IPS-20b (cell line): Measurements from ENCODE around the gene TTI1.

Experiments used
- H3K27ac ChIP-seq: one replicate; pipeline ENCODE4 v1.5.1; 2013; ENCODE audit warnings: low read length
- H3K27me3 ChIP-seq: 2 replicates; pipeline ENCODE4 v1.6.1; 2013; ENCODE audit warnings: mild to moderate bottlenecking, low read length, inconsistent platforms; ENCODE audit not compliant: insufficient read depth
- H3K36me3 ChIP-seq: 2 replicates; pipeline ENCODE4 v1.6.1; 2013; ENCODE audit warnings: low read depth, mild to moderate bottlenecking, inconsistent platforms, low read length, moderate library complexity; ENCODE audit not compliant: insufficient read depth
- H3K4me1 ChIP-seq: 2 replicates; pipeline ENCODE4 v1.6.1; 2013; ENCODE audit warnings: mild to moderate bottlenecking, control low read depth, inconsistent platforms, low read length, moderate library complexity; ENCODE audit not compliant: insufficient read depth
- H3K4me3 ChIP-seq: 2 replicates; pipeline ENCODE4 v1.5.1; 2013; ENCODE audit warnings: mild to moderate bottlenecking, low read length, inconsistent platforms
- H3K9ac ChIP-seq: 2 replicates; pipeline ENCODE4 v1.6.1; 2013; ENCODE audit warnings: low read depth, mild to moderate bottlenecking, inconsistent platforms, low read length, moderate library complexity
- H3K9me3 ChIP-seq: 2 replicates; pipeline ENCODE4 v1.6.1; 2013; ENCODE audit warnings: mild to moderate bottlenecking, low read depth, low read length, inconsistent platforms; ENCODE audit not compliant: insufficient read depth

TTI1 gene

GRCh38 chr20:37939701-37940560, 93.3 kb downstream of the TTI1 start:
- Histone ChIP-seq H3K9ac (no peak overlapping the region), H3K36me3 (no peaks in the 10 kb centered on the region), H3K9me3 (no peaks in the 10 kb centered on the region), H3K4me1 (no peaks in the 10 kb centered on the region), H3K27me3 (no peaks in the 10 kb centered on the region), H3K4me3 (no peak overlapping the region), H3K27ac (no peak overlapping the region)

GRCh38 chr20:37938954-37939353, 94.3 kb downstream of the TTI1 start:
- no peaks in the 10 kb centered on the region for H3K9me3 ChIP-seq
- no peaks in the 10 kb centered on the region for H3K27me3 ChIP-seq
- no peak overlapping the region for H3K4me3 ChIP-seq
- no peak overlapping the region for H3K27ac ChIP-seq
- H3K4me1 ChIP-seq, result no peaks in the 10 kb centered on the region; the same call in 1 of the 2 replicates
- H3K36me3 ChIP-seq, result no peaks in the 10 kb centered on the region
- no peak overlapping the region for H3K9ac ChIP-seq

GRCh38 chr20:37938181-37938750, 95.0 kb downstream of the TTI1 start:
- Histone ChIP-seq H3K9me3 (no peaks in the 10 kb centered on the region), H3K4me3 (no peak overlapping the region), H3K36me3 (no peaks in the 10 kb centered on the region), H3K27me3 (no peaks in the 10 kb centered on the region), H3K4me1 (peaks cover 5% of the 10 kb centered on the region; the same call in 1 of the 2 replicates), H3K27ac (no peak overlapping the region), H3K9ac (no peak overlapping the region)

- H3K4me3 ChIP-seq, result no peak overlapping the region
- no peaks in the 10 kb centered on the region for H3K36me3 ChIP-seq
- H3K9ac ChIP-seq, result no peak overlapping the region
- peaks cover 10% of the 10 kb centered on the region for H3K4me1 ChIP-seq
- H3K9me3 ChIP-seq, result no peaks in the 10 kb centered on the region
- no peak overlapping the region for H3K27ac ChIP-seq
- no peaks in the 10 kb centered on the region for H3K27me3 ChIP-seq
Observed at GRCh38 chr20:37937686-37938085, 95.6 kb downstream of the TTI1 start.

- no peaks in the 10 kb centered on the region for H3K36me3 ChIP-seq
- H3K9ac ChIP-seq, result no peak overlapping the region
- no peaks in the 10 kb centered on the region for H3K9me3 ChIP-seq
- H3K4me1 ChIP-seq, result peaks cover 10% of the 10 kb centered on the region
- H3K27ac ChIP-seq, result no peak overlapping the region
- H3K4me3 ChIP-seq, result no peak overlapping the region
- H3K27me3 ChIP-seq, result no peaks in the 10 kb centered on the region
Observed at GRCh38 chr20:37936451-37936850, 96.8 kb downstream of the TTI1 start.

- Histone ChIP-seq H3K36me3 (no peaks in the 10 kb centered on the region), H3K4me1 (peaks cover 10% of the 10 kb centered on the region), H3K27me3 (no peaks in the 10 kb centered on the region), H3K9ac (no peak overlapping the region), H3K9me3 (no peaks in the 10 kb centered on the region), H3K27ac (no peak overlapping the region), H3K4me3 (no peak overlapping the region)
Observed at GRCh38 chr20:37936041-37936440, 97.2 kb downstream of the TTI1 start.

GRCh38 chr20:37935435-37935834, 97.8 kb downstream of the TTI1 start:
- peaks cover 10% of the 10 kb centered on the region for H3K4me1 ChIP-seq
- H3K9ac ChIP-seq, result no peak overlapping the region
- no peak overlapping the region for H3K27ac ChIP-seq
- H3K9me3 ChIP-seq, result no peaks in the 10 kb centered on the region
- no peaks in the 10 kb centered on the region for H3K27me3 ChIP-seq
- H3K36me3 ChIP-seq, result no peaks in the 10 kb centered on the region
- H3K4me3 ChIP-seq, result no peak overlapping the region

GRCh38 chr20:37934634-37935375, 98.5 kb downstream of the TTI1 start:
- no peaks in the 10 kb centered on the region for H3K27me3 ChIP-seq
- H3K27ac ChIP-seq, result no peak overlapping the region
- no peak overlapping the region for H3K9ac ChIP-seq
- H3K4me3 ChIP-seq, result no peak overlapping the region
- H3K4me1 ChIP-seq, result peaks cover 10% of the 10 kb centered on the region
- H3K36me3 ChIP-seq, result no peaks in the 10 kb centered on the region
- no peaks in the 10 kb centered on the region for H3K9me3 ChIP-seq

GRCh38 chr20:37933786-37934633, 99.2 kb downstream of the TTI1 start:
- no peak overlapping the region for H3K27ac ChIP-seq
- no peaks in the 10 kb centered on the region for H3K27me3 ChIP-seq
- no peaks in the 10 kb centered on the region for H3K36me3 ChIP-seq
- H3K9me3 ChIP-seq, result no peaks in the 10 kb centered on the region
- H3K4me3 ChIP-seq, result no peak overlapping the region; the same call in 1 of the 2 replicates
- H3K4me1 ChIP-seq, result peaks cover 10% of the 10 kb centered on the region
- no peak overlapping the region for H3K9ac ChIP-seq
